Panc1 (cell line): ENCODE measurements around the gene SRGAP2C.
"Not testable (repeated sequence)": the region's sequence is repeated elsewhere in the genome, so short reads cannot be mapped to it uniquely, and the experiment has no call there.

Experiments
- POLR2AphosphoS5 ChIP-seq: IDR thresholded peaks from 2 replicates; pipeline ENCODE4 v1.6.1; 2012; ENCODE audit warnings: mild to moderate bottlenecking, low read depth, low read length, moderate library complexity
- REST ChIP-seq, 2 experiments: IDR thresholded peaks; 2 replicates each; pipeline ENCODE4 v1.6.1; 2011 to 2012; ENCODE audit warnings: low read depth in 2 of 2, control low read depth in 1 of 2, low read length in 1 of 2, mild to moderate bottlenecking in 1 of 2, moderate library complexity in 1 of 2; ENCODE audit not compliant: insufficient read depth in 1 of 2
- SIN3A ChIP-seq: IDR thresholded peaks from 2 replicates; pipeline ENCODE4 v1.6.1; 2012; ENCODE audit warnings: low read depth, mild to moderate bottlenecking, low read length, moderate library complexity, borderline replicate concordance; ENCODE audit not compliant: insufficient read depth
- TF ChIP-seq, protein P1 (sequence below): fragments of 450-650 bp; IDR thresholded peaks from 2 replicates; pipeline ENCODE4 v1.5.1; 2017; ENCODE audit warnings: mild to moderate bottlenecking

GRCh38 chr1:121165296-121165695 lies 19.5 kb upstream of the SRGAP2C start:
- TF ChIP-seq, protein P1, sequence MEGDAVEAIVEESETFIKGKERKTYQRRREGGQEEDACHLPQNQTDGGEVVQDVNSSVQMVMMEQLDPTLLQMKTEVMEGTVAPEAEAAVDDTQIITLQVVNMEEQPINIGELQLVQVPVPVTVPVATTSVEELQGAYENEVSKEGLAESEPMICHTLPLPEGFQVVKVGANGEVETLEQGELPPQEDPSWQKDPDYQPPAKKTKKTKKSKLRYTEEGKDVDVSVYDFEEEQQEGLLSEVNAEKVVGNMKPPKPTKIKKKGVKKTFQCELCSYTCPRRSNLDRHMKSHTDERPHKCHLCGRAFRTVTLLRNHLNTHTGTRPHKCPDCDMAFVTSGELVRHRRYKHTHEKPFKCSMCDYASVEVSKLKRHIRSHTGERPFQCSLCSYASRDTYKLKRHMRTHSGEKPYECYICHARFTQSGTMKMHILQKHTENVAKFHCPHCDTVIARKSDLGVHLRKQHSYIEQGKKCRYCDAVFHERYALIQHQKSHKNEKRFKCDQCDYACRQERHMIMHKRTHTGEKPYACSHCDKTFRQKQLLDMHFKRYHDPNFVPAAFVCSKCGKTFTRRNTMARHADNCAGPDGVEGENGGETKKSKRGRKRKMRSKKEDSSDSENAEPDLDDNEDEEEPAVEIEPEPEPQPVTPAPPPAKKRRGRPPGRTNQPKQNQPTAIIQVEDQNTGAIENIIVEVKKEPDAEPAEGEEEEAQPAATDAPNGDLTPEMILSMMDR: not testable (repeated sequence)
- TF ChIP-seq POLR2AphosphoS5; SIN3A; REST (IDR thresholded peaks at IDR 0.05; ENCODE audit: insufficient read depth in 1 of 2, low read depth in 2 of 2, low read length in 1 of 2): not testable (repeated sequence)
